Stimulated activated naive B cell treated with anti-CD40 and anti-IgM and Interleukin-4, amounts not matched to agents 10 μg/mL and 1 μg/mL and 100 μg/mL, for 72 hours (primary cell): Measurements from ENCODE around the gene PYDC1.

Source experiments
- ATAC-seq, 2 donors: fragments of 150-1000 bp; cut with Tn5 transposase; replicated peaks; 2 replicates each; pipeline ENCODE4 v1.10.0; 2021; ENCODE audit warnings: moderate library complexity in 1 of 2
- DNase-seq: peaks from one replicate; pipeline ENCODE4 v3.0.0; 2021
- H3K27ac Mint-ChIP-seq: one replicate; pipeline ENCODE4 v1.8.0; 2022; ENCODE audit warnings: mild to moderate bottlenecking, mixed read lengths
- H3K27me3 Mint-ChIP-seq, 2 donors: one replicate each; pipeline ENCODE4 v1.8.0; 2022; ENCODE audit warnings: mixed read lengths in 2 of 2
- H3K36me3 Mint-ChIP-seq, 2 donors: one replicate each; pipeline ENCODE4 v1.8.0; 2022; ENCODE audit warnings: mixed read lengths in 2 of 2, mild to moderate bottlenecking in 1 of 2
- H3K4me1 Mint-ChIP-seq, 2 donors: one replicate each; pipeline ENCODE4 v1.8.0; 2022; ENCODE audit warnings: mixed read lengths in 2 of 2, mild to moderate bottlenecking in 1 of 2
- H3K4me3 Mint-ChIP-seq, 2 donors: one replicate each; pipeline ENCODE4 v1.8.0; 2022; ENCODE audit warnings: mild to moderate bottlenecking in 2 of 2, mixed read lengths in 2 of 2, moderate library complexity in 1 of 2
- H3K9me3 Mint-ChIP-seq, 2 donors: one replicate each; pipeline ENCODE4 v1.8.0; 2022; ENCODE audit warnings: mixed read lengths in 2 of 2, mild to moderate bottlenecking in 1 of 2

PYDC1 gene

DNA sequence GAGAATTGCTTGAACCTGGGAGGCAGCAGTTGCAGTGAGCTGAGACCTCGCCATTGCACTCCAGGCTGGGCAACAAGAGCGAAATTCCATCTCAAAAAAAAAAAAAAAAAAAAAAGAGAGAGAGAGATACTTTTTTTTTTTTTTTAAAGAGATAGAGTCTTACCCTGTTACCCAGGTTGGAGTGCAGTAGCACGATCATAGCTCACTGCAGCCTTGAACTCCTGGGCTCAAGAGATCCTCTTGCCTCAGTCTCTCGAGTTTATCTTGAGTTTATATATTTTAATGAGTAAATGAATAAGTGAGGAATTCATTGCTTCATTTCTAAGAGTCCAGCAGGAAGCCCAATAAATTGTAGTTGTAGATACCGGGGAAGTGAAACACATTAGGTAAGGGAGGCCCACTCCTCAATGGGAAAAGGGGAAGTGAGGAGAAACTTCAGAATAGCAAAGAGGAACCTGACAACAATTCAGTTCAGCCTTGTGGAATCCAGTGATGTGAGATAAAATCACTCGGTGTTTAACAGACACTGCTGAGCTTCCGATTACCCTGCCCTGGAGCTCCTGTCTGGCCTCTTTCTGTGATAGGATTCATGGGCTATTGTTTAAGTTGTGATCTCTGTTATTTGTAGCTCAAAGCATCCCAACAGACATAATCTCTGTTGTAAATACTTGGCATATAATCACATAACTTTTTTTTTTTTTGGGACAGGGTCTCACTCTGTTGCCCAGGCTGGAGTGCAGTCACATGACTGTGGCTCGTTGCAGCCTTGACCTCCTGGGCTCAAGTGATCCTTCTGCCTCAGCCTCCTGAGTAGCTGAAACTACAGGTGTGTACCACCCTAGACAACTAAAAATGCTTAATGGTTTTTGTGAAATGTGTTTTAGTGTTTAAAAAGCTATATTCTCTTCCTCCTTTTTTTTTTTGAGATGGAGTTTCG is 27.1 kb upstream of the PYDC1 start:
- Mint-ChIP-seq H3K36me3 (no peaks in the 10 kb centered on the region), H3K27me3 (peaks cover 0 to 5% of the 10 kb centered on the region in 2 donors), H3K9me3 (no peaks in the 10 kb centered on the region), H3K4me3 (peak overlapping the region in 1 of 2 donors; percentile 16), H3K27ac (no peak overlapping the region), H3K4me1 (peaks cover 7 to 19% of the 10 kb centered on the region in 2 donors)
- DNase-seq (peak; percentile 29), ATAC-seq (peak; percentile 96 to 97)

DNA sequence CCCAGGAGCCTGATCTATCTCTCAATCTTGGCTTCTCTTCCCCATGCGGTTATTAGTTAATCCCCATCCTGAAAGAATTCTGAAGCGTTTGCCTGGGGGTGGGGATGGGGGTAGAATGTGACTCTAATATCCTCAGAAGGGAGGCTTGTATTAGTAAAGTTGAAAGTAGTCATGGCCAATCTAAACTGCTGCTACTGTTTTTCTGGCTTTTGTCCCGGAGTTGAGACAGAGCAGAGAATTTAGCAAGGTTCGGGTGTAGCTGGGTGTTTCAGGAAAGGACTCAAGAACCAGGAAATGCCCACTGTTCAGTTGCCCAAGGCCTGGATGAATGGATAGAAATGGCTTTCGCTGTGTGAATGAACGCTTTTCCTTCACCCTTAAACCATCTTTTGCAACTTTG is 25.3 kb upstream of the PYDC1 start:
- ATAC-seq (no peak), DNase-seq (no peak)

DNA sequence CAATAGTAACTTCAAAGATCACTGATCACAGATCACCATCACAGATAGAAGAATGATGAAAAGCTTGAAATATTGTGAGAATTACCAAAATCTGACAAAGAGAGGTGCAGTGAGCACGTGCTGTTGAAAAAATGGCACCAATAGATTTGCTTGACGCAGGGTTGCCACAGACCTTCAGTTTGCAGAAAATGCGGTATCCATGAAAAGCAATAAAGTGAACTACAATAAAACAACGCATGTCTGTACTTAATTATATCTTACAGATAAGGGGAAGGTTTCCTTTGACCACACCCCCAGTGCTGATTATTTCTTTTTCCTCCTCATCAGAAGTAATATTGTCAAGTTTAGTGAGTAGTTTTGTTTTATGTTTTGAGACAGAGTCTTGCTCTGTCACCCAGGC is 21.1 kb upstream of the PYDC1 start:
- Mint-ChIP-seq H3K4me3 (no peak overlapping the region), H3K27ac (no peak overlapping the region), H3K27me3 (peaks cover 0 to 10% of the 10 kb centered on the region in 2 donors), H3K4me1 (peaks cover 3 to 4% of the 10 kb centered on the region in 2 donors), H3K9me3 (peaks cover 0 to 6% of the 10 kb centered on the region in 2 donors), H3K36me3 (no peaks in the 10 kb centered on the region)
- DNase-seq (no peak), ATAC-seq (no peak)

More for the DNA sequence above, 25.3 kb upstream of the PYDC1 start:
- H3K9me3 Mint-ChIP-seq: no peaks in the 10 kb centered on the region
- no peak overlapping the region for H3K27ac Mint-ChIP-seq
- H3K4me1 Mint-ChIP-seq: peaks cover 7 to 17% of the 10 kb centered on the region in 2 donors
- H3K27me3 Mint-ChIP-seq: no peaks in the 10 kb centered on the region
- no peak overlapping the region for H3K4me3 Mint-ChIP-seq
- H3K36me3 Mint-ChIP-seq: no peaks in the 10 kb centered on the region

DNA sequence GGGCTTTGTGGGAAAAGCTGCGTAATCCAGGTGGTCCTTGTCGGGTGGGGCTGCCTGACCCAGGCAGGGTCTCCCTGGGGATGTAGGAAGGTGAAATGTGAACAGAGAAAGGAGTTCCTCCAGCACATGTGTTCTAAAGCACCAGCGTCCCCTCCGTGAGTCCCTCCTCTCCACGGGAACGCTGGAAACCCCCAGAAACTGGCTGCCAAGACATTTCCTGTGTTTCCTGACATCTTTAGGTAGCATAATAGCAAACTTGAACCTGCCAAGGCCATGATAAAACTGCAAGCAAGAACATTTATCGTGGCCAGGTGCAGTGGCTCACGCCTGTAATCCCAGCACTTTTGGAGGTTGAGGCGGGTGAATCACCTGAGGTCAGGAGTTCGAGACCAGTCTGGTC is 12.6 kb upstream of the PYDC1 start:
- Mint-ChIP-seq H3K4me1 (no peaks in the 10 kb centered on the region), H3K27me3 (peaks cover 5 to 11% of the 10 kb centered on the region in 2 donors), H3K4me3 (no peak overlapping the region), H3K27ac (peak overlapping the region; percentile 42), H3K9me3 (peaks cover 0 to 2% of the 10 kb centered on the region in 2 donors), H3K36me3 (no peaks in the 10 kb centered on the region)
- ATAC-seq: no peak
- DNase-seq: no peak

DNA sequence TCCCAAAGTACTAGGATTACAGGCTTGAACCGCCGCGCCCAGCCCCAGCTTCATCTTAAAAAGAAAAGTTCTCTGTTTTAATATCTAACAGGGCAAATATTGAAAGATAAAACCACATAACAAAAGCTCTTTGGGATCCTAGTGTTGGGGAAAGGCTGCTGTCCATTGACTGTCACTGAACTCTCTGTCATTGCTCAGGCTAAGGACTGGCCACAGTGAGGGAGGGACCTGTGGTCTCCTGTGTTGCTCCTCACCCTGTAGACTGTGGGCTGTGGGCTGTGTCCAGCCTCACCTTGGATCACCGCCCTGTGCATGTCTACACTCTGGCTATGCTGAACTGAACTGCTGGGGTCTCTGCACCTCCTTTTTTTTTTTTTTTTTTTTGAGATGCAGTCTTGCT is 11.3 kb upstream of the PYDC1 start:
- H3K36me3 Mint-ChIP-seq: no peaks in the 10 kb centered on the region
- H3K27me3 Mint-ChIP-seq: peaks cover 5 to 6% of the 10 kb centered on the region in 2 donors
- DNase-seq (no peak), ATAC-seq (no peak)
- no peaks in the 10 kb centered on the region for H3K9me3 Mint-ChIP-seq
- H3K4me1 Mint-ChIP-seq: no peaks in the 10 kb centered on the region
- no peak overlapping the region for H3K27ac Mint-ChIP-seq
- no peak overlapping the region for H3K4me3 Mint-ChIP-seq

DNA sequence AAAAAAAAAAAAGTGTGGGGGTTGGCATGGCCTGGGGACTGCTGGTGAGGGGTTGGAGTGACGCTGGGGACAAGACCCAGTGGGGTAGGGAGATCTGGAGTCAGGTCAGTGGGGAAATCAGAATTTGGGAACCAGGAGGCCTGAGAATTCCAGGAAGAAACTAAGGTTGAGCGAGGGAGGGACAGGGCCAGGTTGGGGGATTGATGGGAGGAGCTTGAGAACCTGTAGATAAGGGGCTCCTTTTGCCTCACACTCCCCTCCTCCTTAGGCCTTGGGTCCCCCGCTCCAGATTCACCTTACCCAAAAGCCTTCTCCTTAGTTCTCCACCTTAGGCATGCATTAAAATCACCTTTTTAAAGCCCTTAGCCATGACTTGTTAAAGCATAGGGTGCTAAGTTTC is 8.3 kb upstream of the PYDC1 start:
- Mint-ChIP-seq H3K27ac (no peak overlapping the region), H3K36me3 (no peaks in the 10 kb centered on the region), H3K4me1 (peaks cover 5% of the 10 kb centered on the region in 2 donors), H3K9me3 (no peaks in the 10 kb centered on the region), H3K27me3 (peaks cover 20 to 24% of the 10 kb centered on the region in 2 donors), H3K4me3 (no peak overlapping the region)
- DNase-seq (no peak), ATAC-seq (no peak)

DNA sequence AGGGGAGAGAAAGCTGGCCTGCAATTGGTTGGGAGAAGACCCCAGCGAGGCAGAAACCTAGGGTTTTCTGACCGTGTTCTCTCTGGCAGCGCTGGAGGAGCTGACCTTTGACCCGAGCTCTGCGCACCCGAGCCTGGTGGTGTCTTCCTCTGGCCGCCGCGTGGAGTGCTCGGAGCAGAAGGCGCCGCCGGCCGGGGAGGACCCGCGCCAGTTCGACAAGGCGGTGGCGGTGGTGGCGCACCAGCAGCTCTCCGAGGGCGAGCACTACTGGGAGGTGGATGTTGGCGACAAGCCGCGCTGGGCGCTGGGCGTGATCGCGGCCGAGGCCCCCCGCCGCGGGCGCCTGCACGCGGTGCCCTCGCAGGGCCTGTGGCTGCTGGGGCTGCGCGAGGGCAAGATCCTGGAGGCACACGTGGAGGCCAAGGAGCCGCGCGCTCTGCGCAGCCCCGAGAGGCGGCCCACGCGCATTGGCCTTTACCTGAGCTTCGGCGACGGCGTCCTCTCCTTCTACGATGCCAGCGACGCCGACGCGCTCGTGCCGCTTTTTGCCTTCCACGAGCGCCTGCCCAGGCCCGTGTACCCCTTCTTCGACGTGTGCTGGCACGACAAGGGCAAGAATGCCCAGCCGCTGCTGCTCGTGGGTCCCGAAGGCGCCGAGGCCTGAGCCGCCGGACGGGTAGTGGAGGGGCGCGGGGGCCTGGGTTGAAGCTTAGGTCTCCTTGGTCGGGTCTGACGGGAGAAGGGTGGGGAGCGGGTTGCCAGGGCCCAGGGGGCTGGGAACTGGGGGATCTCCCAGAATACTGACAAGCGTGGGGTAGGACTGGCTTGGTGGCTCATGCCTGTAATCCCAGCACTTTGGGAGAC is 7.4 kb upstream of the PYDC1 start:
- Mint-ChIP-seq H3K27me3 (peaks cover 21 to 27% of the 10 kb centered on the region in 2 donors), H3K4me3 (no peak overlapping the region), H3K27ac (no peak overlapping the region), H3K9me3 (no peaks in the 10 kb centered on the region), H3K4me1 (peaks cover 5% of the 10 kb centered on the region in 2 donors), H3K36me3 (no peaks in the 10 kb centered on the region)
- DNase-seq (no peak), ATAC-seq (no peak)

DNA sequence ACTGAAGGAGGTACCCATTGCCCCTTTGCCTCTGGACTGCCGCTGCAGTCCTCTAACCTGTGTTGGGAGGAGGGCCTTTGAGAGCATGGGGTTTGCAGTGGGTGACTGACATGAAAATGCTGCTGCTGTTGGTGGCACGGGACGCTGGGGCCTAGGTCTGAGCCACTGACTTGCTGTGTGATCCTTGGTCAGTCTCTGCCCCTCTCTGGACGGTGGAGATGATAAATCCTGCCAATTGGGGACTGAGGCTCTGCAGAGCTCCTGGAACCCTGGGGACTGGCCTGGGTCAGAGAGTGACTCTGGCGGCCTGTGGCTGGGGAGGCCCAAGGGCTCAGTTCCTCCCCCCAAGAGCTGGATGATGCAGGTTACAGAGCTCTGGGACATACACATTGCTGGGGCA is 6.1 kb upstream of the PYDC1 start:
- ATAC-seq (no peak), DNase-seq (no peak)
- Mint-ChIP-seq H3K4me3 (no peak overlapping the region), H3K27ac (peak overlapping the region; percentile 31), H3K4me1 (peaks cover 5 to 7% of the 10 kb centered on the region in 2 donors), H3K9me3 (no peaks in the 10 kb centered on the region), H3K27me3 (peaks cover 28 to 34% of the 10 kb centered on the region in 2 donors), H3K36me3 (no peaks in the 10 kb centered on the region)

DNA sequence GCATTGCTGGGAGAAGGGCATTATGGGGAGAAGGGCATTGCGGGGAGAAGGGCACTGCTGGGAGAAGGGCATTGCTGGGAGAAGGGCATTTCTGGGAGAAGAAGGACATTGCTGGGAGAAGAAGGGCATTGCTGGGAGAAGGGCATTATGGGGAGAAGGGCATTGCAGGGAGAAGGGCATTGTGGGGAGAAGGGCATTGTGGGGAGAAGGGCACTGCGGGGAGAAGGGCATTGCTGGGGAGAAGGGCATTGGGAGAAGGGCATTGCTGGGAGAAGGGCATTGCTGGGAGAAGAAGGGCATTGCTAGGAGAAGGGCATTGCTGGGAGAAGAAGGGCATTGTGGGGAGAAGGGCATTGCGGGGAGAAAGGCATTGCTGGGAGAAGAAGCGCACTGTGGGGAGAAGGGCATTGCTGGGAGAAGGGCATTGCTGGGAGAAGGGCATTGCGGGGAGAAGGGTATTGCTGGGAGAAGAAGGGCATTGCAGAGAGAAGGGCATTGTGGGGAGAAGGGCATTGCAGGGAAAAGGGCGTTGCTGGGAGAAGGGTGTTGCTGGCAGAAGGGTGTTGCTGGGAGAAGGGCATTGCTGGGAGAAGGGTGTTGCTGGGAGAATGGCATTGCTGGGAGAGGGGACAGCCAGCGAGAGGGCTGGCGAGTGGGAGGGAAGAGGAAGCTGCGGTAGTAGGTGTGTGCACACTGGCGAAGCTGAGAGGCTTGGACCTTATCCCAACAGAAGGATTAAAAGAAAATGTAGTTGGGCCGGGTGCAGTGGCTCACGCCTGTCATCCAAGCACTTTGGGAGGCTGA is 4.6 kb upstream of the PYDC1 start:
- no peak overlapping the region for H3K27ac Mint-ChIP-seq
- no peaks in the 10 kb centered on the region for H3K36me3 Mint-ChIP-seq
- H3K9me3 Mint-ChIP-seq: no peaks in the 10 kb centered on the region
- ATAC-seq: no peak
- no peak overlapping the region for H3K4me3 Mint-ChIP-seq
- H3K4me1 Mint-ChIP-seq: peaks cover 9 to 22% of the 10 kb centered on the region in 2 donors
- peaks cover 36 to 44% of the 10 kb centered on the region in 2 donors for H3K27me3 Mint-ChIP-seq
- no peak for DNase-seq

DNA sequence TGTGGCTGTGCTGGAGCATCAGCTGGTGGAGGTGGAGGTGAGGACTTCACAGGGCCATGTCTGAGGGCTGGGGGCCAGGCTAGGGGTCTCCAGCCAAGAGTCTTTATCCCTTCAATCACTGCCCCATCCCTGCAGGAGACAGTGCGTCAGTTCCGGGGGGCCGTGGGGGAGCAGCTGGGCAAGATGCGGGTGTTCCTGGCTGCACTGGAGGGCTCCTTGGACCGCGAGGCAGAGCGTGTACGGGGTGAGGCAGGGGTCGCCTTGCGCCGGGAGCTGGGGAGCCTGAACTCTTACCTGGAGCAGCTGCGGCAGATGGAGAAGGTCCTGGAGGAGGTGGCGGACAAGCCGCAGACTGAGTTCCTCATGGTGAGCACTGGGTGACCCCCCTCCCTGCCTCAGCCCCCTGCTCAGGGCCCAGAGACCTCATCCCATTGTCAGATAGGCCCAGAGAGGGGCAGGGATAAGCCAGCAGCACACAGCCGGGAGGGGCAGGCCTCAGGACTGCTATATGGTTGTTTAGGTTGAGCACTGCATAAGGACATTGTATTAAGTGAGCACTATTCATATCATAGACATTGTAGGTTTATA is 2.3 kb upstream of the PYDC1 start:
- Mint-ChIP-seq H3K4me3 (no peak overlapping the region), H3K27me3 (peaks cover 47 to 64% of the 10 kb centered on the region in 2 donors), H3K36me3 (no peaks in the 10 kb centered on the region), H3K4me1 (peaks cover 13 to 42% of the 10 kb centered on the region in 2 donors), H3K9me3 (no peaks in the 10 kb centered on the region), H3K27ac (no peak overlapping the region)
- DNase-seq (no peak), ATAC-seq (no peak)

DNA sequence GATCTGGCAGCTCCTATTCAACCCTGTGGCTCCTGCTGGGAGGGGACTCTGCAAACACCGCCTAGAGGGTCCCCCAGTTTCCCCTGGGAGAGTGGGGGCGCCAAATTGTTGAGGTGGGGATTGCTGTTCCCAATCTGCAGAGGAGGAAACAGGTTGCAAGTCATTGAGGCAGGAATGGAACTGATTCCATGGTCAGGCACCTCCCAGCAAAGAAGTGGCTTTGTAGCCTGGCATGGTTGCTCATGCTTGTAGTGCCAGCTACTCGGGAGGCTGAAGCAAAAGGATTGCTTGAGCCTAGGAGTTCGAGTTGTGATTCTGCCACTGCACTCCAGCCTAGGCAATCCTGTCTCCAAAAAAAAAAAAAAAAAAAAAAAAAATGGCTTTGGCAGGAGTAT is 198 bp upstream of the PYDC1 start:
- Mint-ChIP-seq H3K27me3 (peaks cover 50 to 80% of the 10 kb centered on the region in 2 donors), H3K4me3 (peak overlapping the region; percentile 76 to 78), H3K36me3 (no peaks in the 10 kb centered on the region), H3K4me1 (peaks cover 16 to 52% of the 10 kb centered on the region in 2 donors), H3K27ac (no peak overlapping the region), H3K9me3 (no peaks in the 10 kb centered on the region)
- ATAC-seq (no peak), DNase-seq (no peak)

DNA sequence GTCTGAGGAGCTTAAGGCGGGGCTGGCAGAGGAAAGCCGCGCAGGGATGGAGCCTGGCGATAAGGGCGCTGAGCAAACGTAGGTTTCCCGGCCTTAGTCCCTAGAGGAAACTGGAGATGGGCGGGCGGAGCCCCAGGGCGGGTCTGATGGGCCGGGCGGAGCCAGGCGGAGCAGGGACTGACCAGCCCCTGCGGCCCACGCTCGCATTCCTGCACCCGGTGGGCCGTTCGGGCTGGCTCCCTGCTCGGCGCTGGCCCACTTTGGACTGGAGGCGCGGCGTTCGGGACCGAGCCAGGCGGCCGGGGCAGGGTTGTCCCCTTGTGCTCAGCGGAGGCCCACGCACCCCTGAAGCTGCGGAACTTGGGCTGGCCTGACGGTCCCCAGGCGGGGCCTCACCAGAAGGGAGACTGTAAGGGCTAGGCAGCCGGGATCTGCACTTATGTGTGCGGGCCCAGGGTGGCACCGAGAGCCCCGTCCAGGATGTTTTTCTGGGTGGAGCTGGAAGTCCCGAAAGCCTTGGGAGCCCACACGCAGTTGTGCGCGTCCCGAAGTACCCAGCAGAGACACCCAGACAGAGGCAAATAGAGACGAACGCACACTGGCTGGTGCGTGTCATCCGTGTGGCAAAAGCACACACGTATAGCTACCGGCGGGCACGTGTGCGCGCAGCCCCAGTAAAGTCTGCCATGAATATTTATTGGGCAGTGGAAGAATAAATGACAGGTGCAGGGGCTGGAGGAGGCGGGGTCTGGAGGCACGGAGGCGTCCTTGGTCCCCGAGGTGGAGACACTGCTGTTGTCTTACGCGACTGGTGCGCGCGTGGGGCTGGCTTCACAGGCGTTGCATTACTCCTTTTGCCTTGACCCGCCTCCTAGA is 1.4 kb downstream of the PYDC1 start:
- no peaks in the 10 kb centered on the region for H3K36me3 Mint-ChIP-seq
- H3K4me1 Mint-ChIP-seq: peaks cover 17 to 53% of the 10 kb centered on the region in 2 donors
- H3K4me3 Mint-ChIP-seq: peak overlapping the region; percentile 76 to 83
- H3K9me3 Mint-ChIP-seq: no peaks in the 10 kb centered on the region
- no peak overlapping the region for H3K27ac Mint-ChIP-seq
- H3K27me3 Mint-ChIP-seq: peaks cover 36 to 64% of the 10 kb centered on the region in 2 donors
- DNase-seq (peak; percentile 17), ATAC-seq (peak; percentile 72 to 73)
